ENCODE data around the gene KIAA0825. TPM values are rescaled to one million over a fixed set of nuclear protein-coding genes. Genes with fewer than 3 reads are reported as not detected.

Gene KIAA0825
- total and polyA plus RNA-seq, 12 donors, result 0.34 to 11.5 (median 3.1) TPM

GRCh38 chr5:94244921-94245320 is 373.5 kb downstream of the KIAA0825 start:
- 22 to 64% (median 47%) methylated on average over 1 of the region's 1 CpG for WGBS, 4 donors
- no peaks in the 10 kb centered on the region for H3K9me3 ChIP-seq (replicated peaks in 1 of 3)
- no peak for DNase-seq
- intact Hi-C loops (cut with DNase I), result no loop called here
- no peak for TF ChIP-seq CTCF (IDR thresholded peaks at IDR 0.05)
- TF ChIP-seq POLR2A (IDR thresholded peaks at IDR 0.05), result no peak
- no peaks in the 10 kb centered on the region for H3K36me3 ChIP-seq (replicated peaks in 1 of 2)
- H3K27me3 ChIP-seq, result no peaks in the 10 kb centered on the region
- H3K27ac ChIP-seq, result no peak overlapping the region
- H3K4me3 ChIP-seq, result no peak overlapping the region
- peaks cover 5 to 18% of the 10 kb centered on the region in 2 donors for H3K4me1 ChIP-seq (replicated peaks in 1 of 2)

- TF ChIP-seq CTCF (IDR thresholded peaks at IDR 0.05) (no peak), POLR2A (IDR thresholded peaks at IDR 0.05) (no peak)
- no peaks in the 10 kb centered on the region for H3K9me3 ChIP-seq (replicated peaks in 1 of 3)
- 51 to 70% (median 63%) methylated on average over 3 of the region's 3 CpGs for WGBS, 4 donors
- no peak overlapping the region for H3K27ac ChIP-seq
- DNase-seq, result no peak
- no peak overlapping the region for H3K4me3 ChIP-seq
- peaks cover 5 to 18% of the 10 kb centered on the region in 2 donors for H3K4me1 ChIP-seq (replicated peaks in 1 of 2)
- H3K36me3 ChIP-seq (replicated peaks in 1 of 2), result no peaks in the 10 kb centered on the region
- H3K27me3 ChIP-seq, result no peaks in the 10 kb centered on the region
- intact Hi-C loops (cut with DNase I), result no loop called here
Observed at GRCh38 chr5:94243612-94244011, 374.8 kb downstream of the KIAA0825 start.

- WGBS, 4 donors, result 33 to 54% (median 41%) methylated on average over 3 of the region's 3 CpGs
- H3K36me3 ChIP-seq (replicated peaks in 1 of 2), result no peaks in the 10 kb centered on the region
Observed at GRCh38 chr5:94240993-94241651, 377.3 kb downstream of the KIAA0825 start.

GRCh38 chr5:94240596-94240992 is 377.8 kb downstream of the KIAA0825 start:
- no peaks in the 10 kb centered on the region for H3K27me3 ChIP-seq
- H3K27ac ChIP-seq, result peak overlapping the region in 1 of 5 donors; percentile 53
- no peaks in the 10 kb centered on the region for H3K9me3 ChIP-seq (replicated peaks in 1 of 3)
- TF ChIP-seq CTCF (IDR thresholded peaks at IDR 0.05) (no peak), POLR2A (IDR thresholded peaks at IDR 0.05) (no peak)
- no peak overlapping the region for H3K4me3 ChIP-seq
- intact Hi-C loops (cut with DNase I), result no loop called here
- peaks cover 5 to 18% of the 10 kb centered on the region in 2 donors for H3K4me1 ChIP-seq (replicated peaks in 1 of 2)
- no peak for DNase-seq
- no peaks in the 10 kb centered on the region for H3K36me3 ChIP-seq (replicated peaks in 1 of 2)
- WGBS, 4 donors, result 66 to 78% (median 75%) methylated on average over 5 of the region's 5 CpGs

More at GRCh38 chr5:94240993-94241651, 377.3 kb downstream of the KIAA0825 start:
- intact Hi-C loops (cut with DNase I), result no loop called here
- no peaks in the 10 kb centered on the region for H3K9me3 ChIP-seq (replicated peaks in 1 of 3)
- no peaks in the 10 kb centered on the region for H3K27me3 ChIP-seq
- peak overlapping the region in 1 of 5 donors; percentile 53 for H3K27ac ChIP-seq
- peak in 6 of 7 donors; percentile 15 to 78 (median 48) for DNase-seq
- H3K4me1 ChIP-seq (replicated peaks in 1 of 2), result peaks cover 5 to 18% of the 10 kb centered on the region in 2 donors
- peak overlapping the region in 1 of 4 donors; percentile 7 for H3K4me3 ChIP-seq
- no peak for TF ChIP-seq POLR2A (IDR thresholded peaks at IDR 0.05)
- no peak for TF ChIP-seq CTCF (IDR thresholded peaks at IDR 0.05)

All from adrenal gland (tissue), 12 donors.